ENCODE measurements around the gene CRADD. TPM values are rescaled to one million over a fixed set of nuclear protein-coding genes. Genes with fewer than 3 reads are reported as not detected.

CRADD gene
- total RNA-seq, 1 experiment from 2014 or later: 7.6 TPM

- H2BK15ac ChIP-seq (ENCODE audit: low read depth, low read length): no peak overlapping the region
- no peak overlapping the region for H4K5ac ChIP-seq (ENCODE audit: insufficient read length, low read depth, low read length)
- H3K9me3 ChIP-seq (ENCODE audit: control insufficient read depth, low read depth, low read length): no peaks in the 10 kb centered on the region
- TF ChIP-seq, protein P1, sequence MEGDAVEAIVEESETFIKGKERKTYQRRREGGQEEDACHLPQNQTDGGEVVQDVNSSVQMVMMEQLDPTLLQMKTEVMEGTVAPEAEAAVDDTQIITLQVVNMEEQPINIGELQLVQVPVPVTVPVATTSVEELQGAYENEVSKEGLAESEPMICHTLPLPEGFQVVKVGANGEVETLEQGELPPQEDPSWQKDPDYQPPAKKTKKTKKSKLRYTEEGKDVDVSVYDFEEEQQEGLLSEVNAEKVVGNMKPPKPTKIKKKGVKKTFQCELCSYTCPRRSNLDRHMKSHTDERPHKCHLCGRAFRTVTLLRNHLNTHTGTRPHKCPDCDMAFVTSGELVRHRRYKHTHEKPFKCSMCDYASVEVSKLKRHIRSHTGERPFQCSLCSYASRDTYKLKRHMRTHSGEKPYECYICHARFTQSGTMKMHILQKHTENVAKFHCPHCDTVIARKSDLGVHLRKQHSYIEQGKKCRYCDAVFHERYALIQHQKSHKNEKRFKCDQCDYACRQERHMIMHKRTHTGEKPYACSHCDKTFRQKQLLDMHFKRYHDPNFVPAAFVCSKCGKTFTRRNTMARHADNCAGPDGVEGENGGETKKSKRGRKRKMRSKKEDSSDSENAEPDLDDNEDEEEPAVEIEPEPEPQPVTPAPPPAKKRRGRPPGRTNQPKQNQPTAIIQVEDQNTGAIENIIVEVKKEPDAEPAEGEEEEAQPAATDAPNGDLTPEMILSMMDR (conservative IDR thresholded peaks at IDR 0.05): no peak
- no peak overlapping the region for H3K14ac ChIP-seq (ENCODE audit: insufficient read depth, low read length)
- no peak for DNase-seq
- Mint-ChIP-seq H3K27ac (no peak overlapping the region), H3K4me3 (no peak overlapping the region), H3K4me1 (peaks cover 22 to 26% of the 10 kb centered on the region in 2 experiments), H3K36me3 (ENCODE audit: insufficient read depth in 1 of 3, low read depth in 3 of 3) (no peaks in the 10 kb centered on the region), H3K9me3 (no peaks in the 10 kb centered on the region; a peak in 1 of 5 replicates), H3K27me3 (ENCODE audit: low read depth) (no peaks in the 10 kb centered on the region)
- no peaks in the 10 kb centered on the region for H3K4me1 ChIP-seq (ENCODE audit: insufficient read depth, low read length)
- no peak overlapping the region for H3K27ac ChIP-seq (ENCODE audit: insufficient read length, low read depth, low read length)
- no peak overlapping the region for H3K4me2 ChIP-seq (ENCODE audit: insufficient read depth, insufficient read length, low read length)
- H4K20me1 ChIP-seq (ENCODE audit: control insufficient read depth, insufficient read depth, insufficient read length): no peaks in the 10 kb centered on the region
- H2BK5ac ChIP-seq (ENCODE audit: insufficient read length, low read length): no peak overlapping the region
- H3K79me1 ChIP-seq (ENCODE audit: insufficient read depth, low read depth, low read length, poor library complexity, severe bottlenecking): no peaks in the 10 kb centered on the region
- H2BK120ac ChIP-seq (ENCODE audit: low read depth, low read length, poor library complexity, severe bottlenecking): no peak overlapping the region
- no peak overlapping the region for H2BK20ac ChIP-seq (ENCODE audit: low read depth, low read length, poor library complexity, severe bottlenecking)
- no peak overlapping the region for H2AFZ ChIP-seq (ENCODE audit: low read length)
- WGBS (ENCODE audit: extremely low coverage, insufficient read length, low lambda C conversion rate): no CpG with 5 or more reads among the region's 3 CpGs
- H3T11ph ChIP-seq (ENCODE audit: low read length): no peak overlapping the region
- H3K9ac ChIP-seq (ENCODE audit: extremely low read depth, insufficient read length, low read length): no peak overlapping the region
- no peak overlapping the region for H4K91ac ChIP-seq (ENCODE audit: insufficient read length, low read depth, low read length)
- no peaks in the 10 kb centered on the region for H3K23me2 ChIP-seq (ENCODE audit: insufficient read length, low read depth, low read length, poor library complexity, severe bottlenecking)
- no peaks in the 10 kb centered on the region for H3K27me3 ChIP-seq (ENCODE audit: insufficient read depth, low read length)
- H2AK5ac ChIP-seq (ENCODE audit: insufficient read length, low read length): no peak overlapping the region
- no peak overlapping the region for H4K8ac ChIP-seq (replicated peaks; ENCODE audit: insufficient read length, low read depth, low read length)
- no peak overlapping the region for H3K18ac ChIP-seq (ENCODE audit: insufficient read length, low read depth, low read length)
- H3K79me2 ChIP-seq (ENCODE audit: insufficient read depth, low read length): no peaks in the 10 kb centered on the region
- no peak overlapping the region for H3K56ac ChIP-seq (ENCODE audit: insufficient read length, low read depth, low read length)
- no peak overlapping the region for H3K4ac ChIP-seq (ENCODE audit: low read depth, low read length)
- no peak overlapping the region for H2BK12ac ChIP-seq (ENCODE audit: insufficient read length, low read depth, low read length)
- no peak overlapping the region for H3K23ac ChIP-seq (ENCODE audit: insufficient read length, low read depth, low read length)
These were observed 85.0 kb downstream of the CRADD start for GRCh38 chr12:93762059-93762719.

All from H9 (cell line).